Measurements from ENCODE around the gene SLCO3A1.

DNA sequence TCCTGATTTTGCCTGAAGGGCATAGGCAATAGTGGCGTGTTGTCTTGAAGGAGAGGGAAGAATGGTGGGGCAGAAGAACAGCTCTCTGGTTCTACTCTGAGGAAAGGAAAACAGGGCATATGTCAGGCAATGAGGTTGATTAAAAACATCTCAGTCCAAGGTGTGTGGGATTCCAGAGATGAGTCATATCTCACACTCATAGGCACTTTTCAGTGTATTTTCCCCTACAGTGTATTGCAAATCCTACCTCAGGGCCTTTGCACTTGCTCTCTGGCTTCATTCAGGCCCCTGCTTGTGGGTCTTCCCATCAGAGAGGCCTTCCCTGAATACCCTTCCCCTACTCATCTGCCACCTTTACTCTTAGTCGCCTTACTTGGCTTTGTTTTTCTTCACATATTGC, 107.8 kb downstream of the SLCO3A1 start:
- TF ChIP-seq EZH2 (IDR thresholded peaks at IDR 0.05; ENCODE audit: low read depth): no peak
- no peak for TF ChIP-seq CTCF (conservative IDR thresholded peaks at IDR 0.05)

Measured in PC-9 (cell line).